Skeletal muscle satellite cell (primary cell): ENCODE data around the gene ZCCHC10.
"Not testable (repeated sequence)": the region's sequence is repeated elsewhere in the genome, so short reads cannot be mapped to it uniquely, and the experiment has no call there.

Source experiments
- H3K27me3 ChIP-seq: 2 replicates; pipeline ENCODE4 v1.7.0; 2013; ENCODE audit warnings: low read length; ENCODE audit not compliant: control insufficient read depth, insufficient read depth
- H3K36me3 ChIP-seq: 2 replicates; pipeline ENCODE4 v1.7.0; 2013; ENCODE audit warnings: mild to moderate bottlenecking, control low read depth, low read length; ENCODE audit not compliant: insufficient read depth
- H3K4me1 ChIP-seq: 2 replicates; pipeline ENCODE4 v1.7.0; 2013; ENCODE audit warnings: low read length; ENCODE audit not compliant: control insufficient read depth, insufficient read depth
- H3K4me2 ChIP-seq: 2 replicates; pipeline ENCODE4 v1.7.0; 2013; ENCODE audit warnings: mild to moderate bottlenecking, low read length
- H3K4me3 ChIP-seq: 2 replicates; pipeline ENCODE4 v1.7.0; 2013; ENCODE audit warnings: low read length
- H3K9ac ChIP-seq: 2 replicates; pipeline ENCODE4 v1.7.0; 2013; ENCODE audit warnings: mild to moderate bottlenecking, low read depth, low read length, moderate library complexity
- H3K9me3 ChIP-seq: replicated peaks from 2 replicates; pipeline ENCODE4 v1.7.0; 2013; ENCODE audit warnings: mild to moderate bottlenecking, control low read depth, low read length

Gene ZCCHC10

GRCh38 chr5:132999246-132999645 lies 27.1 kb downstream of the ZCCHC10 start:
- H3K9ac ChIP-seq, result no peak overlapping the region
- H3K4me1 ChIP-seq, result no peaks in the 10 kb centered on the region
- H3K4me2 ChIP-seq, result no peak overlapping the region
- no peaks in the 10 kb centered on the region for H3K9me3 ChIP-seq
- H3K27me3 ChIP-seq, result no peaks in the 10 kb centered on the region
- H3K4me3 ChIP-seq, result no peak overlapping the region
- H3K36me3 ChIP-seq, result peaks cover 5% of the 10 kb centered on the region

- H3K4me1 ChIP-seq, result no peaks in the 10 kb centered on the region
- H3K9ac ChIP-seq, result no peak overlapping the region
- H3K4me3 ChIP-seq, result no peak overlapping the region
- no peaks in the 10 kb centered on the region for H3K9me3 ChIP-seq
- H3K36me3 ChIP-seq, result peaks cover 5% of the 10 kb centered on the region
- no peaks in the 10 kb centered on the region for H3K27me3 ChIP-seq
- no peak overlapping the region for H3K4me2 ChIP-seq
Measured at GRCh38 chr5:132998556-132998955, 27.8 kb downstream of the ZCCHC10 start.

GRCh38 chr5:132996307-132996706 lies 30.0 kb downstream of the ZCCHC10 start:
- no peak overlapping the region for H3K9ac ChIP-seq
- no peaks in the 10 kb centered on the region for H3K36me3 ChIP-seq
- H3K27me3 ChIP-seq, result no peaks in the 10 kb centered on the region
- no peaks in the 10 kb centered on the region for H3K4me1 ChIP-seq
- H3K9me3 ChIP-seq, result no peaks in the 10 kb centered on the region
- no peak overlapping the region for H3K4me2 ChIP-seq
- H3K4me3 ChIP-seq, result no peak overlapping the region

GRCh38 chr5:132987531-132988408 lies 38.6 kb downstream of the ZCCHC10 start:
- H3K4me3 ChIP-seq, result no peak overlapping the region
- no peaks in the 10 kb centered on the region for H3K4me1 ChIP-seq
- no peaks in the 10 kb centered on the region for H3K27me3 ChIP-seq
- H3K9ac ChIP-seq, result no peak overlapping the region
- no peak overlapping the region for H3K4me2 ChIP-seq
- no peaks in the 10 kb centered on the region for H3K36me3 ChIP-seq
- H3K9me3 ChIP-seq, result no peaks in the 10 kb centered on the region

- H3K27me3 ChIP-seq, H3K9me3 ChIP-seq, H3K4me2 ChIP-seq, H3K36me3 ChIP-seq, H3K9ac ChIP-seq, H3K4me3 ChIP-seq, H3K4me1 ChIP-seq: not testable (repeated sequence)
Measured at GRCh38 chr5:132982971-132983370, 43.4 kb downstream of the ZCCHC10 start.

GRCh38 chr5:132981288-132981687 lies 45.1 kb downstream of the ZCCHC10 start:
- H3K9ac ChIP-seq, result no peak overlapping the region
- H3K4me3 ChIP-seq, result no peak overlapping the region
- H3K36me3 ChIP-seq, result no peaks in the 10 kb centered on the region
- H3K4me1 ChIP-seq, result no peaks in the 10 kb centered on the region
- no peaks in the 10 kb centered on the region for H3K27me3 ChIP-seq
- peaks cover 2% of the 10 kb centered on the region for H3K9me3 ChIP-seq
- H3K4me2 ChIP-seq, result no peak overlapping the region

GRCh38 chr5:132979976-132980375 lies 46.4 kb downstream of the ZCCHC10 start:
- H3K27me3 ChIP-seq, result no peaks in the 10 kb centered on the region
- no peaks in the 10 kb centered on the region for H3K36me3 ChIP-seq
- no peaks in the 10 kb centered on the region for H3K4me1 ChIP-seq
- no peak overlapping the region for H3K4me2 ChIP-seq
- no peak overlapping the region for H3K9ac ChIP-seq
- peaks cover 2% of the 10 kb centered on the region for H3K9me3 ChIP-seq
- no peak overlapping the region for H3K4me3 ChIP-seq

- Histone ChIP-seq H3K4me3 (no peak overlapping the region), H3K27me3 (no peaks in the 10 kb centered on the region), H3K36me3 (no peaks in the 10 kb centered on the region), H3K9ac (no peak overlapping the region), H3K4me2 (no peak overlapping the region), H3K9me3 (peaks cover 2% of the 10 kb centered on the region), H3K4me1 (no peaks in the 10 kb centered on the region)
Measured at GRCh38 chr5:132979367-132979940, 46.9 kb downstream of the ZCCHC10 start.

GRCh38 chr5:132976852-132977251 lies 49.5 kb downstream of the ZCCHC10 start:
- H3K4me2 ChIP-seq, result no peak overlapping the region
- no peak overlapping the region for H3K9ac ChIP-seq
- H3K27me3 ChIP-seq, result no peaks in the 10 kb centered on the region
- H3K9me3 ChIP-seq, result peaks cover 2% of the 10 kb centered on the region
- no peak overlapping the region for H3K4me3 ChIP-seq
- no peaks in the 10 kb centered on the region for H3K4me1 ChIP-seq
- no peaks in the 10 kb centered on the region for H3K36me3 ChIP-seq

- not testable (repeated sequence) for H3K9ac ChIP-seq, H3K4me2 ChIP-seq, H3K4me3 ChIP-seq, H3K36me3 ChIP-seq, H3K4me1 ChIP-seq, H3K9me3 ChIP-seq, H3K27me3 ChIP-seq
Measured at GRCh38 chr5:132972436-132972828, 53.9 kb downstream of the ZCCHC10 start.

- H3K4me3 ChIP-seq, result no peak overlapping the region
- H3K36me3 ChIP-seq, result no peaks in the 10 kb centered on the region
Measured at GRCh38 chr5:132971483-132972435, 54.6 kb downstream of the ZCCHC10 start.

More at GRCh38 chr5:132971483-132972435, 54.6 kb downstream of the ZCCHC10 start:
- Histone ChIP-seq H3K9me3 (peaks cover under 1% of the 10 kb centered on the region), H3K4me2 (no peak overlapping the region), H3K9ac (no peak overlapping the region), H3K4me1 (no peaks in the 10 kb centered on the region), H3K27me3 (no peaks in the 10 kb centered on the region)
